Measurements from ENCODE around the gene FLOT1. TPM values are rescaled to one million over a fixed set of nuclear protein-coding genes. Genes with fewer than 3 reads are reported as not detected.
A peak's percentile ranks its signal among the peaks of the same experiment; 100 is the strongest.

Gene FLOT1
- total RNA-seq, 1 experiment from 2014 or later, result 110 TPM

GRCh38 chr6:30683980-30684338 is 58.5 kb downstream of the FLOT1 start (continued):
- TF ChIP-seq ZBTB21 (CRISPR knock-in tag; IDR thresholded peaks at IDR 0.05; ENCODE audit: borderline replicate concordance) (no peak), ZNF416 (CRISPR knock-in tag; IDR thresholded peaks at IDR 0.05) (no peak), ZBTB43 (CRISPR knock-in tag; IDR thresholded peaks at IDR 0.05) (no peak), FOXP4 (CRISPR knock-in tag; IDR thresholded peaks at IDR 0.05) (no peak)

GRCh38 chr6:30683183-30683979 is 59.1 kb downstream of the FLOT1 start:
- DNase-seq (ENCODE audit: low spot score) (no peak), ATAC-seq (no peak)
- Mint-ChIP-seq H3K36me3 (peaks cover 6% of the 10 kb centered on the region), H3K9me3 (no peaks in the 10 kb centered on the region), H3K4me1 (peaks cover 64% of the 10 kb centered on the region), H3K27ac (peak overlapping the region; percentile 84), H3K27me3 (ENCODE audit: low read depth) (no peaks in the 10 kb centered on the region), H3K4me3 (peak overlapping the region; percentile 54)
- CTCF ChIA-PET, result interaction anchor here (0.6 to 9.7 kb wide), 8 partner anchors 11 to 230 kb away, joined by 3 to 131 read pairs (median 6); partner anchors contain the start of genes DHX16 and MDC1
- TF ChIP-seq CDX4 (CRISPR knock-in tag; IDR thresholded peaks at IDR 0.05; ENCODE audit: borderline replicate concordance) (no peak), ZMAT4 (CRISPR knock-in tag; IDR thresholded peaks at IDR 0.05) (no peak), AFF4 (CRISPR knock-in tag; IDR thresholded peaks at IDR 0.05; ENCODE audit: borderline replicate concordance) (no peak), TP53 (CRISPR knock-in tag; IDR thresholded peaks at IDR 0.05) (no peak), TEAD1 (CRISPR knock-in tag; IDR thresholded peaks at IDR 0.05) (no peak), ETV6 (CRISPR knock-in tag; IDR thresholded peaks at IDR 0.05) (no peak), CREB1 (CRISPR knock-in tag; IDR thresholded peaks at IDR 0.05) (no peak), JUN (CRISPR knock-in tag; IDR thresholded peaks at IDR 0.05) (no peak), HMGXB4 (CRISPR knock-in tag; IDR thresholded peaks at IDR 0.05) (no peak), ZNF263 (CRISPR knock-in tag; IDR thresholded peaks at IDR 0.05; ENCODE audit: low read depth) (no peak), ARID4B (CRISPR knock-in tag; IDR thresholded peaks at IDR 0.05; ENCODE audit: borderline replicate concordance) (no peak), NR1H2 (CRISPR knock-in tag; IDR thresholded peaks at IDR 0.05) (no peak)
- POLR2A ChIA-PET, result interaction anchor here (0.8 to 1.6 kb wide), 3 partner anchors 33 to 38 kb away, joined by 3 to 4 read pairs (median 4); partner anchors contain the start of gene MDC1

Data from WTC11 (cell line).